GM21526 (cell line): Measurements from ENCODE around the gene GNA15.
"Not testable (repeated sequence)": the region's sequence is repeated elsewhere in the genome, so short reads cannot be mapped to it uniquely, and the experiment has no call there.

Experiments used
- ATAC-seq: cut with Tn5 transposase; IDR thresholded peaks from one replicate; pipeline ENCODE4 v1.9.1; 2021; ENCODE audit warnings: moderate library complexity; ENCODE audit not compliant: unreplicated experiment, low FRiP score

Gene GNA15

DNA sequence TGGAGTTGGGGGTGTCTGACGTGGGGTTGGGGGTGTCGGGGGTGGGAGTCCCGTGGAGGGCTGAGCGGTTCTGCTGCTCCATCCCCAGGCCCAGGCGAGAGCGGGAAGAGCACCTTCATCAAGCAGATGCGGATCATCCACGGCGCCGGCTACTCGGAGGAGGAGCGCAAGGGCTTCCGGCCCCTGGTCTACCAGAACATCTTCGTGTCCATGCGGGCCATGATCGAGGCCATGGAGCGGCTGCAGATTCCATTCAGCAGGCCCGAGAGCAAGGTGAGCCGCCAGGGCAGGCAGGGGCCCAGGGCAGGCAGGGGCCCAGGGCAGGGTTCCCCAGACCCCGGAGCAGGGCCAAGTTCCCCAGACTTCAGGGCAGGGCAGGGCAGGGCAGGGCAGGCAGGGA is 12.7 kb downstream of the GNA15 start:
- no peak for ATAC-seq

DNA sequence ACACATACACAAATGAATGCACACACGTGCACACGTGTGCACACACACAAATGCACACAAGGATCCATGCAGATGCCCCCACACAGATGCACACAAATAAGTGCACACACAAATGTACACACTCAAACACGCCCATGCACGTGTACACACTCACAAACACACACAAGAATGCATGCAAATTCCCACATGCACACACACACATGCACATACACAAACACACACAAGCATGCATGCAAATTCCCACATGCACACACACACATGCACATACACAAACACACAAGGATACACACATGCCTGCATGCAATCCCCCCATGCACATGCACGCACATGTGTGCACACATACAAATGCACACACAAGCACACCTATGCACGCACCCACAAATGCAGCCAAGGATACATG is 13.3 kb downstream of the GNA15 start:
- ATAC-seq: no peak

DNA sequence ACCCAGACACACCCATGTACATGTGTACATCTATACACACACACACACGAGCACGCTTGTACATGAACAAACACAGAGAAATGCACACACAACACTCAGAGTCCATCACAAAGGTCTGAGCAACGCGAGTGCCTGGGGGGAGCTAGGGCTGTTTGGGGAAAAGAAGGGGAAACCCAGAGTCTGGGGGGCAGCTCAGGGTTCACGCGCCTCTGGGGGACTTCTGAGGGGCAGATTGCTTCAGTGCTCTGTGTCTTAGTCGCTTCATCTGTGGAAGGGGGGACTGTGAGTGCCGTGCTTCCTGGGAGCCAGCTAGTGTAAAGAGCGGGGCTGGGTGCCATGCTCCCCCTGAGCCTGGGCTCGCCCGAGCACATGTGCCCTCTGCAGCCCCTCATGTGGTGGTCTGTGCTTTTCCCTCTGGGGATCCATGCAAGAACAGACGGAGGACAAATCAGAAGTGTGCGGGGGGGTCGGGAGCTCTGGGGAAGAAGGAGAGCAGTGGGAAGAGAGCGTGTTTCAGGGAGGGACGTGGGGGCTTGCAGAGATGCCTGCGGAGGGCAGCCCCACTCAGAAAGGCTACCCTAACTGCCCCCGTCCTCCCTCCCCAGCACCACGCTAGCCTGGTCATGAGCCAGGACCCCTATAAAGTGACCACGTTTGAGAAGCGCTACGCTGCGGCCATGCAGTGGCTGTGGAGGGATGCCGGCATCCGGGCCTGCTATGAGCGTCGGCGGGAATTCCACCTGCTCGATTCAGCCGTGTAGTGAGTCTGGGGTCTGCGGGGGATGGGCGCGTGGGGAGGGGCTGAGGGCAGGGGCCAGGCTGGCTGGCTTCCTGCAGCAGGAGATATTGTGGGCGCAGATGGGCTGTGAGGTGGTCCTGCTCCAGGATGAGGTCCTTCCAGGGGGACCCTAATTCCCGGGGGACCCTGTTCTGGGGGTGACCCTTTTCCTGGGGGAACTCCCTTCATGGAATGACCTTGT is 14.0 kb downstream of the GNA15 start:
- ATAC-seq: no peak

DNA sequence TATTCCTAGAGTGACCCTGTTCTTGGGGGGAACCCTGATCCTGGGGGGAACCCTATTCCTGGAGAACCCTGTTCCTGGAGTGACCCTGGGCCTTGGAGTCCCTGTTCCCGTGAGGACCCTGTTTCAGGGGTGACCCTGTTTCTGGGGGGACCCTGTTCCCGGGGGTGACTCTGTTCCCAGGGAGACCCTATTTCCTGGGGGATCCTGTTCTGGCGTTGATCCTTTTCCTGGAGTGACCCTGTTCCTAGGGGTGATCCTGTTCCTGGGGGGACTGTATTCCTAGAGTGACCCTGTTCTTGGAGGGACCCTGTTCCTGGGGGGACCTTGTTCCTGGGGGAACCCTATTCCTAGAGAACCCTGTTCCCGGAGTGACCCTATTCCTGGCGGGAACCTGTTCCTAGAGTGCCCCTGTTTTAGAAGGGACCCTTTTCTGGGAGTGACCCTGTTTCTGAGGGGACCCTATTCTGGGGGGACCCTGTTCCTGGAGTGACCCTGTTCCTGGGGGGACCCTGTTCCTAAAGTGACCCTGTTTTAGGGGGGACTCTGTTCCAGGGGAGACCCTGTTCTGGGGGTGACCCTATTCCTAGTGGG is 15.0 kb downstream of the GNA15 start:
- no peak for ATAC-seq

DNA sequence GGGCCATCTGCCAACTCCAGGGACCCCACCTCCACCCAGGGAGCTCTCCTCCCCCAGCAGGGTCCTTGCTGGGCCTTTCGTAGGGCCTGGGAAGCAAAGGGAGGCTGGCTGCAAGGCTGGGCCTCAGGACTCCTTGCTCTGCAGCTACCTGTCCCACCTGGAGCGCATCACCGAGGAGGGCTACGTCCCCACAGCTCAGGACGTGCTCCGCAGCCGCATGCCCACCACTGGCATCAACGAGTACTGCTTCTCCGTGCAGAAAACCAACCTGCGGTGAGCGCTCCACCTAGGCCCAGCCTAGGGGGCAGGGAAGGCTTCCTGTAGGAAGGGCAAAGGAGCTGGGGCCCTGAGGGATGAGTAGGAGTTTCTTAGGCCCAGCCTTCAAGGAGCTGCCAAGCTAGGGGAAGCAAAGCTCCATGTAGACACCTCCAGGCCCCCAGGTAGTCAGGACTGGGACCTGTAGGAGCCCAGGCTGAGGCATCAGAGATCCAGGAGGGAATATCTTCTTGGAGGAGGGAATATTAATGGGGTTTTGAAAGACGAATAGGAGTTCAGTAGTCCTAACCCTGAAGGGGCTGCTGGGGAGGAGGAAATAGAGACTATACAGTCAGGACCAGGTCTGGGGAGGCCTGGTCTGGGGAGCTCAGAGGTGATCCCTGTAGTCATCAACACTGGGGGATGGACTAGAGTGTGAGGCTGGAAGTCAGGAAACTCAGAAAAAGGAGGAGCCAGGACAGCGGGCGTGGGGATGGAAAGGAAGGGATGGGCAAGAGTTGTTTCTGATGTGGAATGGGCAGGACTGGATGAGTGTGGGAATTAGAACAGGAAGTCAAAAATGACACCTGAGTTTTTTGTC is 16.0 kb downstream of the GNA15 start:
- ATAC-seq: no peak

DNA sequence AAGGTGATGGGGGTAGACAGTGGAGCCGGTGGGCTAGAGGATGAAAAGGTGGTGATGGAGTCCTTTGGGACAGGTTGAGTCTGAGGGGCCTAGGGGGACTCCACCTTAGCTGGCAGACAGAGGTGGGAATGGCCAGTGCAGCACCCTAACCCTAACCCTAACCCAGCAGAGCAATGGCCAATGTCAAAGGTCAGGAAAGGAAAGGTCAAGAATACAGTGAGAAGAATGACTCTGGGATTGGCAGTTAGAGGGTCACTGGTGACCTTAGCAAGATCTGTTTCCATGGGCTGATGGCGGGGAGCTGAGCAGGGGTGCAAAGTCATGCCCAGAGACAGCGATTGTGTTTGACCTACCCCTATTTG is 16.6 kb downstream of the GNA15 start:
- ATAC-seq: no peak

DNA sequence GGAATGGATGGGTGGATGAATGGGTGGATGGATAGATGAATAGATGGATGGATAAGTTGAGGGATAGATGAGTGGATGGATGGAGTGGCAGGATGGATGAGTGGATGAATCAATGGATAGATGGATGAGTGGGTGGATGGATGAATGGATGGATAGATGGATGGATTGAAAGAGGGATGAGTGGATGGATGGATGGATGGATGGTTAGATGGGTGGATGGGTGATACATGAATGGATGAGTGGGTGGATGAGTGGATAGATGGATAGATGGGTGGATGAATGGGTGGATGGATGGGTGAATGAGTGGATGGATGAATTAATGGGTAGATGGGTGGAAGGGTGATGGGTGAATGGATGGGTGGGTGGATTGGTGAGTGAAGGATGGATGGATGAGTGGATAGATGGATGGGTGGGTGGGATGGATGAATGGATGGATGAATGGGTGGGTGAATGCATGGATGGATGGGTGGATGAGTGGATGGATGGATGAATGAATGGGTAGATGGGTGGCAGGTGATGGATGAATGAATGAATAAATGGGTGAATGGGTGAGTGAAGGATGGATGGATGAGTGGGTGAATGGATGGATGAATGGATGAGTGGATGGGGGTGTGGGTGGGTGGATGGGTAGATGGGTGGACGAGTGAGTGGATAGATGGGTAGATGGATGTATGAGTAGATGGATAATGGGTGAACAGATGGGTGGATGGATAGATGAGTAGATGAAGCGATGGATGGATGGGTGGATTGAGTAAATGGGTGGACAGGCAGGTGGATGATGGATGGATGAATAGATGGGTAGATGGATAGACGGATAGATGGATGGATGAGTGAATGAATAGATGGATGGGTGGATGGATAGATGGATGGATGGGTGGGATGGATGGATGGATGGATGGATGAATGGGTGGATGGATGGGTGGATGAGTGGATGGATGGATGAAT is 17.7 kb downstream of the GNA15 start:
- no peak for ATAC-seq

DNA sequence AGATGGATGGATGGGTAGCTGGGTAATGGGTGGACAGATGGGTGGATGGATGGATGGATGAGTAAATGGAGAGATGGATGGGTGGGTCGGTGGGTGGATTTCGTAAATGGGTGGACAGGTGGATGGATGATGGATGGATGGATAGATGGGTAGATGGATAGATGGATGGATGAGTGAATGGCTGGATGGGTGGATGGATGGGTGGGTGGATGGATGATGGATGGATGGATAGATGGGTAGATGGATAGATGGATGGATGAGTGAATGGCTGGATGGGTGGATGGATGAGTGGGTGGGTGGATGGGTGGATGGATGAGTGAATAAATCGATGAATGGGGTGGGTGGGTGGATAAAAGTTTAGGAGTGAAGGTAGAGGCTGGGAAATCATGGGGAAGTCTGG is 18.6 kb downstream of the GNA15 start:
- ATAC-seq: not testable (repeated sequence)

DNA sequence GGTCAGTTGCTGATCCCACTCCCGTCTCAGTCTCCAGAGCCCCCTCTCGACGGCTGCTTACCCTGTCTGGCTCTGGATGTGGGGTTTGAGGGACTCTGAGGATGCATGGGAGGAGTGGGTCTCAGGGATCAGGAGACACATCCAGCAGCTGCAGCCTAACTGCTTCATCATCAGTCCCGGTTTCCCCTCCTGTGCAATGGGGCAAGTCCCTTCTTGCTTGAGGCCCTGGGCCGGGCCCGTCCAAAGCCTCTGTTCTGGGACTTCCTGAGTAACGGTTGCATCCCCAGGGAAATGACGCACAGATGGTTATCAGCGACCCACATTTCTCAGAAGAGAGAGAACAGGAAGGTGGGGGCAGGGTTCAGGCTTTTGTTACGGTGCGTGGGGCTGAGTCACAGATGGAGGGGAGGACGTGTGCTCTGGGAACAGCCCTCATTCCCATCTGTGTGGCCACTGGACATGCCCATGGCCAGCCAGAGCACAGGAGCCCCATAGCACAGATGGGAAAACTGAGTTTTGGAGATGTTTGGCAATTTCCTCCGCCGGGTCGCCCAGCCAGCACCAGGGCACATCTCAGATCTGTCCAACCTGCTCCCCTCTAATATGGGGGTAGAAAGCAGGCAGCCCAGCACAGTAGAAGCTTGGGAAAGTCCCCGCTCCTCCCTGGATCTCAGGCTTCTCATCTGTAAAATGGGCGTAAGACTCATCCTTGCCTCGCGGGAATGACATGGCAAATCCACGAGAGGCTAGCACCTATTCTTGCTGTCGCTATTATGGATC is 19.3 kb downstream of the GNA15 start:
- no peak for ATAC-seq

DNA sequence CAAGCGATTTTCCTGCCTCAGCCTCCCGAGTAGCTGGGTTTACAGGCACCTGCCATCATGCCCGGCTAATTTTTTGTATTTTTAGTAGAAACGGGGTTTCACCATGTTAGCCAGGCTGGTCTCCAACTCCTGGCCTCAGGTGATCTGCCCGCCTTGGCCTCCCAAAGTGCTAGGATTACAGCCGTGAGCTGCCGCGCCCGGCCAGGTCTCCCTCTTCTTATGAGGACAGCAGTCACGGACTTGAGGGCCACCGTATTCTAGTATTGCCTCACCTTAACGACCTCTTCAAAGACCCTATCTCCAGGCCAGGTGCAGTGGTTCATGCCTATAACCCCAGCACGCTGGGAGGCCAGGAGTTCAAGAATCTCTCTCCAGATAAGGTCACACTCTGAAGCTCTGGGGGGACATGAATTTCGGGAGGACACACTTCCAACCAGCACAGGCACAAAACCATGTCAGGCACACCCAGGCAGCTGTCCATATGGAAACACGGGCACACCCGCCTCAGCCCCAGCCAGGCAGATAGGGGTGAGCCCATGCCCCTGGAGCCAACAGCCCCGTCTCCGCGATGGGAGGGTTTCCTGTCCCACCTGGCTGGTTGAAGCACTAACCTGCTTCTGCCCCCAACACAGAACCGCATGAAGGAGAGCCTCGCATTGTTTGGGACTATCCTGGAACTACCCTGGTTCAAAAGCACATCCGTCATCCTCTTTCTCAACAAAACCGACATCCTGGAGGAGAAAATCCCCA is 21.4 kb downstream of the GNA15 start:
- no peak for ATAC-seq

DNA sequence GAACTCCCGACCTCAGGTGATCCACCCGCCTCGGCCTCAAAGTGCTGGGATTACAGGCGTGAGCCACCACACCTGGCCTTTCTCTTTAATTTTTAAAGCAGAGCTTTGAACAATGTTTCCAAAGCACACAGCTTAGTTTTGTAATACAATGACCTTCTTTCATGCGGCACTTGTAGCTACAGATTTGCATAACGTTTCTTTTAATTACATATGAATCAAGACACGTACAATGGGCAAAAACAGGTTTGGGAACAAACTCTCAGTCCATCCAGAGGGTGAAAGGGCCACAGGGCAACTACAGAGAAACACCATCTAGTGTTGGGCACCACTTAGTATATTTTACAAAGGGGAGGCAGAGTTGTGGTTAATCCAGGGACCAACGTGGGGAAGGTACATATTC is 23.7 kb downstream of the GNA15 start:
- ATAC-seq: no peak

DNA sequence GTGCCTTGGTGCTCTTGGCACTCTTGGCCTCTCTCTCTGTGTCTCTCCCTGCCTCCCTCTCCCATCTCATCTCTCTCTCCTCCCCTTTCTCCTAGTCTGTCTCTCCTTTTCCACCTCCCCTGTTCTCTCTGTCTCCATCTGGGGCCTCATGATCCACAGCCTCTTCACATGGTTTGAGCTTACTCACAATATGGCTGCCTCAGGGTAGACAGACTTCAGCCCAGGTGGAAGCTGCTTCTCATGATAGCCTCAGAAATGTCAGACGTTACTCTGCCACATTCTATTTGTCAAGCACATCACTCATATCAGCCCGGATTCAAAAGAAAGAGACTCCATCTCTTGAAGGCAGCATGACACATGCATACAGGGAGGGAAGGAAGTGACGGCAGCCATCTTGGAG is 24.4 kb downstream of the GNA15 start:
- ATAC-seq: no peak

DNA sequence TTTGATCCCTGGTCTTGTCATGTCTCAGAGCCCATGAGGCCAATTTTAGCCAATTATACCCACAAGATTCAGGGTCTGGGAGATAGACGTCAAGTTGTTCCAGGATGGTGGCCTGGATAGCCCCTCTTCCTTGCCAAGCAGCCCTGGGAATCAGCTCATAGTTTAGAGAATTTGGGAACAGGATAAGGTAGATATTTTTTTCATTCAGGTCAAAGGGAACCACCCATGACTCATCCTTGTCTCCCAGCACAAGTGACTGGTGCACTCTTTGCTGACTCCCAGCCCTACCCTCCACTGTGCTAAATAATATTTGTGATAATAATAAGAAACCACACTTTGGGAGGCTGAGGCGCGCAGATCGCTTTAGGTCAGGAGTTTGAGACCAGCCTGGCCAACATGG is 25.6 kb downstream of the GNA15 start:
- no peak for ATAC-seq

DNA sequence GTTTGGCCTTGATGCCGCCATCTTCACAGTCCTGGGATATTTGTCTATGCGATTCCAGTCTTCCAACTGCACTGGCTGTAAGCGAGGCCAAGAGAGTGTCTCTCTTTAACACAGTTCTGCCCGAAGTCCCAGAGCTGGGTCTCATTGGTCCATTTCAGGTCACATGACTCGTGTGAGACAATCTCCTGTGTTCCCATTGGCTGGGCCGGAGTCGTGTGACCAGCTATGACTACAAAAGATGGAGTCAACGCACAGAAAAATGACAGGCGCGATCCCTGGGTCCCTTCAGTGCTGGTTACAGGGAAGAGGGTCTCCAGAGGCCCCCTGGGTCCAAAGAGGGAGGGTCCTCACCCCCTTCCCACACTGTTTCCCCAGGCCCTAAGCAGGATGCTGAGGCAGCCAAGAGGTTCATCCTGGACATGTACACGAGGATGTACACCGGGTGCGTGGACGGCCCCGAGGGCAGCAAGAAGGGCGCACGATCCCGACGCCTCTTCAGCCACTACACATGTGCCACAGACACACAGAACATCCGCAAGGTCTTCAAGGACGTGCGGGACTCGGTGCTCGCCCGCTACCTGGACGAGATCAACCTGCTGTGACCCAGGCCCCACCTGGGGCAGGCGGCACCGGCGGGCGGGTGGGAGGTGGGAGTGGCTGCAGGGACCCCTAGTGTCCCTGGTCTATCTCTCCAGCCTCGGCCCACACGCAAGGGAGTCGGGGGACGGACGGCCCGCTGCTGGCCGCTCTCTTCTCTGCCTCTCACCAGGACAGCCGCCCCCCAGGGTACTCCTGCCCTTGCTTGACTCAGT is 26.8 kb downstream of the GNA15 start:
- no peak for ATAC-seq

DNA sequence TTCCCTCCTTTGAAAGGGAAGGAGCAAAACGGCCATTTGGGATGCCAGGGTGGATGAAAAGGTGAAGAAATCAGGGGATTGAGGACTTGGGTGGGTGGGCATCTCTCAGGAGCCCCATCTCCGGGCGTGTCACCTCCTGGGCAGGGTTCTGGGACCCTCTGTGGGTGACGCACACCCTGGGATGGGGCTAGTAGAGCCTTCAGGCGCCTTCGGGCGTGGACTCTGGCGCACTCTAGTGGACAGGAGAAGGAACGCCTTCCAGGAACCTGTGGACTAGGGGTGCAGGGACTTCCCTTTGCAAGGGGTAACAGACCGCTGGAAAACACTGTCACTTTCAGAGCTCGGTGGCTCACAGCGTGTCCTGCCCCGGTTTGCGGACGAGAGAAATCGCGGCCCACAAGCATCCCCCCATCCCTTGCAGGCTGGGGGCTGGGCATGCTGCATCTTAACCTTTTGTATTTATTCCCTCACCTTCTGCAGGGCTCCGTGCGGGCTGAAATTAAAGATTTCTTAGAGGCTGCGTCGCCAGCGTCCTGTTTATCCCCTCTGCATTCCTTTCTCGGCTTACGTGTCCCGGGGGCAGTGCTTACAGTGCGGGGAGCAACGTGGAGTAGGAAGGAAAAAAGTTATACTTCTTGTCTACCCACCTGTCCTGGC is 27.5 kb downstream of the GNA15 start:
- ATAC-seq: no peak

DNA sequence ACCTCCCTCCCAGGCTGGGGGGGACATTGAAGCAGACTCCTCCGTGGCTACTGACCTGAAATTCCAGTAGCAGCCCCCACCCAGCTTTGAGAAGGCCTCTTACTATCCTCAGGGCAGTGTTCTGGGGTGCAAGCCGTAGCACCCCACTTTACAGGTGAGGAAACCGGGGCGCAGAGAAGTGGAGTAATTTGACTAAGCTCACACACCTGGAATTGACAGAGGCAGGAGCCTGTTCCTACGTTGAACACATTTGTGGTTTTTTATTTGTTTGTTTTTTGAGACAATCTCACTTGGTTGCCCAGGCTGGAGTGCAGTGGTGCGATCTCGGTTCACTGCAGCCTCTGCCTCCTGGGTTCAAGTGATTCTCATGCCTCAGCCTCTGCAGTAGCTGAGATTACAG is 28.1 kb downstream of the GNA15 start:
- no peak for ATAC-seq

DNA sequence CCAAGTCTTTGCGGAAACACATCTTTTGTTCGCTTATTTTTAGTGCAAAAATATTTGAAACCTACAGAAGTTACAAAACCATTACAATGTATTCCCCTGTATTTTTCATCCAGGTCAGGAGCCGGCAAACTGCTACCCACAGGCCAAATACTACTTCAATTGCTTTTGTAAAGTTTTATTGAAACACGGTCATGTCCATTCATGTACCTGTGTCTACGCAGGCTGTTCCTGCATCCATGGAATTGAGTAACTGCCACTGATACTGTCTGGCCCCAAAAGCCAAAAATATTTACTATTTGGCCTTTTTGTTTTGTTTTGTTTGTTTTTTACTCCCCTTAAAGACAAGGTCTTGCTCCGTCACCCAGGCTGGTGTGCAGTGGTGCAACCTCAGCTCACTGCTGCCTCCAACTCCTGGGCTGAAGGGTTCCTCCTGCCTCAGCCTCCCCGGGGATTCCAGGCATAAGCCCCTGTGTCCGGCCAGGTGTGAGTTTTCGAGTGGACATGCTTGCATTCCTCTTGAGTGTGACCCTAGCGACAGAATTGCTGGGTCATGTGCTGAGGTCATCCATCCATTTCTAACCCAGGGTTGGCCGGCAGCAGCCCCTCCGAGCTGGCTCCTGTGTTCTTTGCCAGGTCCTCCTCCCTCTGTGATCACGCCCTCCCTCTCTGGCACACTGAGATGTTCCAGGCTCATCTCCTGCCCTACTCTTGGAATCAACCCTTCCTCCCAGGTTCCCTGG is 31.9 kb downstream of the GNA15 start:
- no peak for ATAC-seq
